Mesenchymal stem cell (in vitro differentiated cells and primary cell): ENCODE measurements around the gene INSYN2B.

Experiments used
- DNase-seq: peaks from one replicate; pipeline ENCODE4 v3.0.0-alpha.2; 2013
- H2AFZ ChIP-seq: one replicate; pipeline ENCODE4 v1.6.1; 2013; ENCODE audit warnings: low read depth, mild to moderate bottlenecking, control low read depth, inconsistent platforms, low read length, moderate library complexity
- H2AK5ac ChIP-seq: 2 replicates; pipeline ENCODE4 v1.6.1; 2013; ENCODE audit warnings: low read length, moderate library complexity, mild to moderate bottlenecking, inconsistent platforms; ENCODE audit not compliant: severe bottlenecking
- H2BK120ac ChIP-seq: one replicate; pipeline ENCODE4 v1.6.1; 2013; ENCODE audit warnings: low read depth, mild to moderate bottlenecking, inconsistent platforms, low read length, moderate library complexity
- H2BK12ac ChIP-seq, 2 experiments: one replicate each; pipeline ENCODE4 v1.6.1; 2013; ENCODE audit warnings: inconsistent platforms in 2 of 2, low read length in 2 of 2, mild to moderate bottlenecking in 2 of 2, moderate library complexity in 2 of 2, control low read depth in 1 of 2
- H2BK15ac ChIP-seq: one replicate; pipeline ENCODE4 v1.6.1; 2013; ENCODE audit warnings: mild to moderate bottlenecking, low read depth, inconsistent platforms; ENCODE audit not compliant: poor library complexity, severe bottlenecking
- H2BK5ac ChIP-seq: 2 replicates; pipeline ENCODE4 v1.6.1; 2013; ENCODE audit warnings: low read depth, mild to moderate bottlenecking, low read length, control low read depth, inconsistent platforms; ENCODE audit not compliant: poor library complexity, severe bottlenecking
- H3K14ac ChIP-seq, 2 experiments: one replicate each; pipeline ENCODE4 v1.6.1; 2013; ENCODE audit warnings: inconsistent platforms in 2 of 2, low read length in 2 of 2, control low read depth in 1 of 2, mild to moderate bottlenecking in 1 of 2, moderate library complexity in 1 of 2
- H3K18ac ChIP-seq, 2 experiments: one replicate each; pipeline ENCODE4 v1.6.1; 2013; ENCODE audit warnings: inconsistent platforms in 2 of 2, low read length in 2 of 2, control low read depth in 1 of 2, low read depth in 1 of 2, mild to moderate bottlenecking in 1 of 2
- H3K23ac ChIP-seq, 2 experiments: one replicate each; pipeline ENCODE4 v1.6.1; 2013; ENCODE audit warnings: inconsistent platforms in 2 of 2, low read length in 2 of 2, mild to moderate bottlenecking in 2 of 2, moderate library complexity in 2 of 2, control low read depth in 1 of 2
- H3K27ac ChIP-seq: 2 replicates; pipeline ENCODE4 v1.5.1; 2013; ENCODE audit warnings: mild to moderate bottlenecking, moderate library complexity, low read length, control low read depth, inconsistent platforms; ENCODE audit not compliant: poor library complexity, severe bottlenecking
- H3K27me3 ChIP-seq, 2 experiments: 2 replicates each; pipeline versions ENCODE4 v1.6.1 to v1.7.0; 2013; ENCODE audit warnings: low read length in 2 of 2, mild to moderate bottlenecking in 2 of 2, moderate library complexity in 2 of 2, control low read depth in 1 of 2, inconsistent platforms in 1 of 2; ENCODE audit not compliant: control insufficient read depth in 1 of 2, insufficient read depth in 1 of 2
- H3K36me3 ChIP-seq, 2 experiments: 2 replicates each; pipeline versions ENCODE4 v1.6.1 to v1.7.0; 2013; ENCODE audit warnings: low read length in 2 of 2, control low read depth in 1 of 2, inconsistent platforms in 1 of 2, low read depth in 1 of 2, mild to moderate bottlenecking in 1 of 2; ENCODE audit not compliant: insufficient read depth in 2 of 2, control insufficient read depth in 1 of 2
- H3K4ac ChIP-seq, 2 experiments: one replicate each; pipeline ENCODE4 v1.6.1; 2013; ENCODE audit warnings: inconsistent platforms in 2 of 2, low read length in 2 of 2, mild to moderate bottlenecking in 2 of 2, moderate library complexity in 2 of 2, control low read depth in 1 of 2, low read depth in 1 of 2
- H3K4me1 ChIP-seq: 2 replicates; pipeline ENCODE4 v1.6.1; 2013; ENCODE audit warnings: low read depth, low read length, control low read depth; ENCODE audit not compliant: control insufficient read depth, insufficient read depth
- H3K4me2 ChIP-seq: 2 replicates; pipeline ENCODE4 v1.6.1; 2013; ENCODE audit warnings: low read length, mild to moderate bottlenecking, inconsistent platforms; ENCODE audit not compliant: poor library complexity, severe bottlenecking
- H3K4me3 ChIP-seq, 2 experiments: 2 replicates each; pipeline versions ENCODE4 v1.5.1 to v1.7.0; 2013; ENCODE audit warnings: low read length in 2 of 2, mild to moderate bottlenecking in 2 of 2, control low read depth in 1 of 2, low read depth in 1 of 2; ENCODE audit not compliant: insufficient read depth in 1 of 2
- H3K79me1 ChIP-seq: replicated peaks from 2 replicates; pipeline ENCODE4 v1.6.1; 2013; ENCODE audit warnings: mild to moderate bottlenecking, control low read depth, low read length, inconsistent platforms; ENCODE audit not compliant: poor library complexity, severe bottlenecking
- H3K9ac ChIP-seq: 2 replicates; pipeline ENCODE4 v1.7.0; 2013; ENCODE audit warnings: mild to moderate bottlenecking, low read length, moderate library complexity
- H3K9me3 ChIP-seq: 2 replicates; pipeline ENCODE4 v1.7.0; 2013; ENCODE audit warnings: mild to moderate bottlenecking, low read length; ENCODE audit not compliant: control insufficient read depth
- H4K8ac ChIP-seq: one replicate; pipeline ENCODE4 v1.6.1; 2013; ENCODE audit warnings: inconsistent platforms, mild to moderate bottlenecking, low read length, moderate library complexity
- H4K91ac ChIP-seq: one replicate; pipeline ENCODE4 v1.6.1; 2013; ENCODE audit warnings: mild to moderate bottlenecking, low read length, inconsistent platforms
- WGBS: methylation state at CpG from one replicate; pipeline ENCODE4 v1.1.7; 2013; ENCODE audit warnings: mixed read lengths; 5-methylcytosine and 5-hydroxymethylcytosine counted together

Gene INSYN2B

GRCh38 chr5:169922474-169922873 lies 57.8 kb downstream of the INSYN2B start:
- H2BK12ac ChIP-seq, result no peak overlapping the region
- H3K36me3 ChIP-seq, result peaks cover 0 to 10% of the 10 kb centered on the region in 2 experiments
- no peak overlapping the region for H3K4me2 ChIP-seq
- H3K9me3 ChIP-seq, result no peaks in the 10 kb centered on the region
- no peak overlapping the region for H3K4ac ChIP-seq
- no peak overlapping the region for H2AFZ ChIP-seq
- H2AK5ac ChIP-seq, result no peak overlapping the region
- H3K4me1 ChIP-seq, result peaks cover 1% of the 10 kb centered on the region
- H3K27ac ChIP-seq, result no peak overlapping the region
- H2BK5ac ChIP-seq, result no peak overlapping the region
- no peak overlapping the region for H2BK120ac ChIP-seq
- peaks cover 3% of the 10 kb centered on the region for H3K79me1 ChIP-seq
- H3K9ac ChIP-seq, result no peak overlapping the region
- DNase-seq, result no peak
- no peak overlapping the region for H3K4me3 ChIP-seq
- H4K91ac ChIP-seq, result no peak overlapping the region
- WGBS, result no CpG with 5 or more reads among the region's 1 CpG
- H3K27me3 ChIP-seq, result no peaks in the 10 kb centered on the region
- H4K8ac ChIP-seq, result no peak overlapping the region
- H2BK15ac ChIP-seq, result no peak overlapping the region
- no peak overlapping the region for H3K23ac ChIP-seq
- H3K14ac ChIP-seq, result no peak overlapping the region
- H3K18ac ChIP-seq, result no peak overlapping the region

DNA sequence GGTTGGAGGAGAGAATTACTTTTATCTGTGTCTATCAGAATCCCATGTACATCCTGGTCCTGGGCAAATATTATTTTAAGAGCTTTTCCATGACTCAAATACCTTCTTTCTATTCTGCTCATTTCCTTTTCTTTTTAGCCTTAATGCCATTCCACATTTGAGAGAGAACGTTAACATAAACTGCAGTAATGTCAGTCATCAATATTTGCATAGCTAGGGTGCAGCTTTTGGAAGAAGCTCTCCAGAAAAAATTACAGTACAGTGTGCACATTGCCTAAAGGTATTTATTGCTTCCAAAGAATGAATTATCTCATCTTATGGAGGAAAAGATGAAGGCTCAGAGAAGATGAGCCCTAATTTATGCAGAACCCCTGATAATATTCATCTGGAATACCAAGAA lies 58.3 kb downstream of the INSYN2B start:
- Histone ChIP-seq H2BK15ac (no peak overlapping the region), H2BK120ac (no peak overlapping the region), H3K14ac (no peak overlapping the region), H3K9ac (no peak overlapping the region), H2AK5ac (no peak overlapping the region), H4K91ac (no peak overlapping the region), H3K4me1 (peaks cover 1% of the 10 kb centered on the region), H3K27ac (no peak overlapping the region), H3K9me3 (no peaks in the 10 kb centered on the region), H3K18ac (no peak overlapping the region), H3K4ac (no peak overlapping the region), H3K79me1 (peaks cover under 1% of the 10 kb centered on the region), H4K8ac (no peak overlapping the region), H3K36me3 (peaks cover 0 to 10% of the 10 kb centered on the region in 2 experiments), H3K4me2 (no peak overlapping the region), H3K4me3 (no peak overlapping the region), H3K23ac (no peak overlapping the region), H2BK5ac (no peak overlapping the region), H2AFZ (no peak overlapping the region), H3K27me3 (no peaks in the 10 kb centered on the region), H2BK12ac (no peak overlapping the region)
- DNase-seq, result no peak
- 80% methylated on average over 1 of the region's 1 CpG for WGBS

DNA sequence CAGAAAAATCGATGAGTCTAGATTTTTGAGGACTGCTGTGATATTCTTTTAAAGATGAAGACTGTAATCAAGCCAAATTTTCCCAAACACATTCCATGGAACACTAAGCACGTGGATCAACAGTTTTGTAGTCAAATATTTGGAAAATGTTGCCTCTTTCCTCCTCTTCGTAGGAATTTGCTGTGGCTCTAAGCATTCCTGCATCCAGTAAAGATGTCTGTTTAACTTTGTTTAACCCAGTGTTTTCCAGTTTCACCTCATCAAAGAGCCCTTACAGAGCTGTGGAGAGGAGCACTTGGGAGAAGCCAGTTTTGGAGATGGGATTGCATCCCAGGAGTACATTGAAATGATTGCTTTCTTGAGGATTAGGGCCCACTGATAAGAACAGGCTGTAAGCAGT lies 58.9 kb downstream of the INSYN2B start:
- H3K27me3 ChIP-seq, result no peaks in the 10 kb centered on the region
- no peak overlapping the region for H4K91ac ChIP-seq
- H3K4ac ChIP-seq, result no peak overlapping the region
- H2AK5ac ChIP-seq, result no peak overlapping the region
- H2BK5ac ChIP-seq, result no peak overlapping the region
- H3K27ac ChIP-seq, result no peak overlapping the region
- peaks cover 0 to 10% of the 10 kb centered on the region in 2 experiments for H3K36me3 ChIP-seq
- H4K8ac ChIP-seq, result no peak overlapping the region
- no peak overlapping the region for H2BK15ac ChIP-seq
- H3K18ac ChIP-seq, result no peak overlapping the region
- no peak for DNase-seq
- no peak overlapping the region for H3K4me3 ChIP-seq
- peaks cover 1% of the 10 kb centered on the region for H3K4me1 ChIP-seq
- H3K23ac ChIP-seq, result no peak overlapping the region
- H3K9ac ChIP-seq, result no peak overlapping the region
- H3K4me2 ChIP-seq, result no peak overlapping the region
- H2AFZ ChIP-seq, result no peak overlapping the region
- no peak overlapping the region for H2BK12ac ChIP-seq
- no peaks in the 10 kb centered on the region for H3K9me3 ChIP-seq
- H3K79me1 ChIP-seq, result peaks cover 1% of the 10 kb centered on the region
- WGBS, result no CpG with 5 or more reads among the region's 3 CpGs
- H2BK120ac ChIP-seq, result no peak overlapping the region
- H3K14ac ChIP-seq, result no peak overlapping the region

DNA sequence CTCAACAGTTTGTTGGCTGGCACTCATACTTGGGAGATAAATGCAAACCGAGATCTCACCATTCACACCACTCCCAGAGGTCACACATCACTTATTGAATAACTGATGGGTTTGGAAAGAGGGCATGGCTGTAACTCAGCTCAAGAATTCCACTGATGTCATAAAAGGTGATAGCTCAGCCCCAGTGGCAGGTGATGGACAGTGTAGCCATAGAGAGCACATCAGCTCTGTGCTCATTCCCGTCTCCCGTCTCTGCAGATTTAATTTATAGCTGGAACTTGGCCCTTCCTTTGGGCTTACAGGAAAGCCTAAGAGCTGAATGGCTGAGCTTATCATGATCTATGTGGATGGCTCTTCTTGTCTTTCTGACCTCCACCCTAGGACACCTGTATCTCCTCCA lies 59.8 kb downstream of the INSYN2B start:
- no peak for DNase-seq
- H3K9ac ChIP-seq, result no peak overlapping the region
- no peak overlapping the region for H3K14ac ChIP-seq
- no peak overlapping the region for H3K23ac ChIP-seq
- H3K36me3 ChIP-seq, result peaks cover 0 to 2% of the 10 kb centered on the region in 2 experiments
- H3K27me3 ChIP-seq, result no peaks in the 10 kb centered on the region
- H4K91ac ChIP-seq, result no peak overlapping the region
- H3K4me1 ChIP-seq, result no peaks in the 10 kb centered on the region
- no peak overlapping the region for H4K8ac ChIP-seq
- no peak overlapping the region for H2BK12ac ChIP-seq
- H3K27ac ChIP-seq, result no peak overlapping the region
- no peak overlapping the region for H2AK5ac ChIP-seq
- H2BK15ac ChIP-seq, result no peak overlapping the region
- H2BK5ac ChIP-seq, result no peak overlapping the region
- no peak overlapping the region for H3K4me3 ChIP-seq
- H3K4ac ChIP-seq, result no peak overlapping the region
- H2AFZ ChIP-seq, result no peak overlapping the region
- no peaks in the 10 kb centered on the region for H3K9me3 ChIP-seq
- H3K4me2 ChIP-seq, result no peak overlapping the region
- H2BK120ac ChIP-seq, result no peak overlapping the region
- H3K18ac ChIP-seq, result no peak overlapping the region
- 94% methylated on average over 2 of the region's 3 CpGs for WGBS
- peaks cover 4% of the 10 kb centered on the region for H3K79me1 ChIP-seq
